Panc1 (cell line): Measurements from ENCODE around the gene MISP3. TPM values are rescaled to one million over a fixed set of nuclear protein-coding genes. Genes with fewer than 3 reads are reported as not detected.

Source experiments
- ATAC-seq: fragments of 200-7000 bp; cut with Tn5 transposase; 2 replicates; pipeline ENCODE4 v1.9.1; 2020; ENCODE audit warnings: mild to moderate bottlenecking, moderate library complexity
- BruUV-seq: library from RNA; stranded (reverse); fragments of 400-500 nt; replicated peaks from 2 replicates; lab custom pipeline; 2021; lab: Mats Ljungman, UMichigan
- CTCF ChIA-PET: fragments of 300-600 bp; sonication (Branson Sonifier 250); formaldehyde crosslinking; loops from one replicate; lab custom pipeline; 2022; ENCODE audit warnings: antibody characterized with exemption; lab: Charles Lee
- POLR2A ChIA-PET: fragments of 300-600 bp; sonication (Branson Sonifier 250); formaldehyde crosslinking; loops from one replicate; lab custom pipeline; 2022; ENCODE audit warnings: antibody characterized with exemption; lab: Charles Lee
- DNase-seq: peaks from one replicate; pipeline ENCODE4 v3.0.0-alpha.2; 2010; ENCODE audit warnings: low read depth, low spot score
- H3K27ac ChIP-seq: 2 replicates; pipeline ENCODE4 v1.5.1; 2011; ENCODE audit warnings: mild to moderate bottlenecking, low read length, inconsistent platforms
- H3K27me3 ChIP-seq: fragments of 200-500 bp; sonication (Bioruptor generic); 2 replicates; pipeline ENCODE4 v1.6.0; 2014; ENCODE audit warnings: low read length, inconsistent platforms; ENCODE audit not compliant: control insufficient read depth, insufficient read depth
- H3K36me3 ChIP-seq: fragments of 200-500 bp; sonication (Bioruptor generic); 2 replicates; pipeline ENCODE4 v1.5.1; 2014; ENCODE audit warnings: inconsistent platforms, mild to moderate bottlenecking, low read length, moderate library complexity; ENCODE audit not compliant: control insufficient read depth, insufficient read depth
- H3K4me1 ChIP-seq: 2 replicates; pipeline ENCODE4 v1.5.1; 2011; ENCODE audit warnings: inconsistent platforms, mild to moderate bottlenecking, low read length, moderate library complexity; ENCODE audit not compliant: control insufficient read depth, insufficient read depth
- H3K4me3 ChIP-seq, 2 experiments: 2 replicates each; pipeline ENCODE4 v1.5.1; 2011 to 2012; ENCODE audit warnings: low read depth in 2 of 2, low read length in 2 of 2, mild to moderate bottlenecking in 2 of 2, inconsistent platforms in 1 of 2, moderate library complexity in 1 of 2
- H3K9me3 ChIP-seq: fragments of 200-500 bp; sonication (Bioruptor generic); 2 replicates; pipeline ENCODE4 v1.5.1; 2014; ENCODE audit warnings: low read depth, mild to moderate bottlenecking, inconsistent platforms, low read length, moderate library complexity; ENCODE audit not compliant: control insufficient read depth, insufficient read depth
- CTCF ChIP-seq: fragments of 450-650 bp; IDR thresholded peaks from 2 replicates; pipeline ENCODE4 v1.5.1; 2017; ENCODE audit warnings: mild to moderate bottlenecking
- POLR2AphosphoS5 ChIP-seq: IDR thresholded peaks from 2 replicates; pipeline ENCODE4 v1.6.1; 2012; ENCODE audit warnings: mild to moderate bottlenecking, low read depth, low read length, moderate library complexity
- REST ChIP-seq, 2 experiments: IDR thresholded peaks; 2 replicates each; pipeline ENCODE4 v1.6.1; 2011 to 2012; ENCODE audit warnings: low read depth in 2 of 2, control low read depth in 1 of 2, low read length in 1 of 2, mild to moderate bottlenecking in 1 of 2, moderate library complexity in 1 of 2; ENCODE audit not compliant: insufficient read depth in 1 of 2
- SIN3A ChIP-seq: IDR thresholded peaks from 2 replicates; pipeline ENCODE4 v1.6.1; 2012; ENCODE audit warnings: low read depth, mild to moderate bottlenecking, low read length, moderate library complexity, borderline replicate concordance; ENCODE audit not compliant: insufficient read depth
- TCF7L2 ChIP-seq: IDR thresholded peaks from 2 replicates; pipeline ENCODE4 v1.6.1; 2011; ENCODE audit warnings: mild to moderate bottlenecking, low read depth, low read length, inconsistent platforms
- in situ Hi-C: cut with HindIII; loops from 2 replicates; pipeline ENCODE4 v1.10.0; 2016; ENCODE audit warnings: low sequenced_read_pairs, low pct_unique_long_range_greater_than_20kb
- intact Hi-C: fragments of 100-400 bp; cut with micrococcal nuclease; formaldehyde crosslinking; loops from one replicate; pipeline ENCODE4 v1.10.0; 2022; ENCODE audit not compliant: unreplicated experiment
- total RNA-seq: library from RNA; stranded (reverse); gene quantifications from one replicate; pipeline ENCODE4 v1.2.1, GENCODE V29; 2021; ENCODE audit not compliant: unreplicated experiment

Gene MISP3
- total RNA-seq, 1 experiment from 2014 or later: 1.5 TPM

- no peak for ATAC-seq
- Histone ChIP-seq H3K9me3 (no peaks in the 10 kb centered on the region), H3K4me3 (no peak overlapping the region), H3K36me3 (no peaks in the 10 kb centered on the region), H3K4me1 (peaks cover 3% of the 10 kb centered on the region; the same call in 1 of the 2 replicates), H3K27me3 (no peaks in the 10 kb centered on the region), H3K27ac (no peak overlapping the region)
- ChIA-PET POLR2A (no interaction called here), CTCF (no interaction called here)
- in situ Hi-C loops: no loop called here
- DNase-seq: no peak
- no peak for TF ChIP-seq POLR2AphosphoS5
- TF ChIP-seq TCF7L2: no peak
- TF ChIP-seq CTCF: no peak
- TF ChIP-seq REST (IDR thresholded peaks at IDR 0.05; ENCODE audit: insufficient read depth in 1 of 2, low read depth in 2 of 2, low read length in 1 of 2): no peak
- TF ChIP-seq SIN3A: no peak
- BruUV-seq: no TSS peak
- intact Hi-C loops: no loop called here
Measured at GRCh38 chr19:14063105-14063504, 9.5 kb upstream of the MISP3 start.

GRCh38 chr19:14066134-14066533, 6.5 kb upstream of the MISP3 start:
- Histone ChIP-seq H3K9me3 (no peaks in the 10 kb centered on the region), H3K36me3 (no peaks in the 10 kb centered on the region), H3K4me3 (no peak overlapping the region), H3K4me1 (no peaks in the 10 kb centered on the region), H3K27me3 (no peaks in the 10 kb centered on the region), H3K27ac (no peak overlapping the region)
- CTCF ChIA-PET: no interaction called here
- TF ChIP-seq CTCF (no peak), REST (IDR thresholded peaks at IDR 0.05; ENCODE audit: insufficient read depth in 1 of 2, low read depth in 2 of 2, low read length in 1 of 2) (no peak), POLR2AphosphoS5 (no peak)
- no peak for DNase-seq
- no peak for ATAC-seq
- no TSS peak for BruUV-seq
- intact Hi-C loops (no loop called here), in situ Hi-C loops (no loop called here)
- POLR2A ChIA-PET: no interaction called here
